Stimulated activated CD4-positive, alpha-beta T cell treated with anti-CD3 and anti-CD28 coated beads, TNF-alpha, amount 100 ng/mL, for 48 hours (primary cell): ENCODE data around the gene GSG1L.

Experiments
- DNase-seq, 3 donors: peaks; one replicate each; pipeline ENCODE4 v3.0.0-alpha.2; 2020; ENCODE audit warnings: low read depth in 3 of 3

The GSG1L gene

DNA sequence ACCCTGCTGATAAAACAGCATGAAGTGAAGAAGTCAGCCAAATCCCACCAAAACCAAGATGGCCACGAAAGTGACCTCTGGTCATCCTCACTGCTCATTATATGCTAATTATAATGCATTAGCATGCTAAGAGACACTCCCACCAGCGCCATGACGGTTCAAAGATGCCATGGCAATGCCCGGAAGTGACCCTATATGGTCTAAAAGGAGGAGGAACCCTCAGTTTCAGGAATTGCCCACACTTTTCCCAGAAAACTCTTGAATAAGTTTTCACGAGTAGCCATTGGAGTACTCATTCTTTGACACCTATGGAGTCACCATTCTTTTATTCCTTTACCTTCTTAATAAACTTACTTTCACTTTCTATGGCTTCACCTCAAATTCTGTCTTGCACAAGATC is 44.3 kb downstream of the GSG1L start:
- no peak for DNase-seq

GRCh38 chr16:28014851-28015250 is 48.7 kb downstream of the GSG1L start:
- no peak for DNase-seq

GRCh38 chr16:28013878-28014277 is 49.6 kb downstream of the GSG1L start:
- DNase-seq, result no peak

DNA sequence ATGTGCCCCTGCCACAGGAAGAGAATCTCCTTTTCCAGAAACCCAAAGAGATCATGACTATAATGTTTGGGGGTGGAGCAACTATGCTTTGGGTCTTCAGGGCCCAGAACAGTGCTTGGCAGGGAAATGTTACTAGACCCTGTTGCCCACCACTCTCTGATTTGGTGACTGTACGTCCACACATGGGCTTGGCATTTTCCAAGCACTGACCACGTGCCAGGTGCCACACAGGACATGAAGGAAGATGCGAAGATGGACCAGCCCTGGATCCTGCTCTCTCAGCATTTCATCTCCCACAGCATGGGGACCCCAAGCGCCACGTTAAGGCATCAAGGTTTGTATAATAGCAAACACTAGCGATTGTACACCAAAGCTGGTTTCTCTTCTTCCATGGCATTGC is 50.1 kb downstream of the GSG1L start:
- DNase-seq, result no peak

- no peak for DNase-seq
Observed at GRCh38 chr16:28011971-28012445, 51.5 kb downstream of the GSG1L start.

GRCh38 chr16:28011223-28011622 is 52.3 kb downstream of the GSG1L start:
- no peak for DNase-seq

DNA sequence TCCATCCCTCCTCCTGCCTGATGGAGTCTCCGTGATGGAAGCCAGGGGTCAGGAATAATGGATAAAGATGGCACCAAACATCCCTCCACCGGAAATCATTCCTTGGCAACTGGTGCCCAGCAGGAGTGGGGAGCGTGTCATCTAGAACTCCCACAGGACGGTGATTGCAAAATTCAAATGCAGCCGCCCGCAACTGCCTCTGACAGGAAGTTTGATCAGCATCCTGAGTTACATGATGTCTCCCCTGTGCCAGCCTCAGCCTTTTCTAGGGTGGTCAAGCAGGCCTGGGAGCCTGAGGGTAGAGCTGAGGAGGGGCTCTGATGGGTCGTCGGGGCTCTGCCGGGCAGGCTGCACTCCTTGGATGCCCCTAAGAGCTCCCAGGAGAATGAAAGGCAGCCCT is 52.8 kb downstream of the GSG1L start:
- DNase-seq, result no peak

- no peak for DNase-seq
Observed at GRCh38 chr16:28009586-28010373, 53.7 kb downstream of the GSG1L start.

- no peak for DNase-seq
Observed at GRCh38 chr16:28003923-28004322, 59.6 kb downstream of the GSG1L start.

- DNase-seq, result no peak
Observed at GRCh38 chr16:28003021-28003865, 60.3 kb downstream of the GSG1L start.

DNA sequence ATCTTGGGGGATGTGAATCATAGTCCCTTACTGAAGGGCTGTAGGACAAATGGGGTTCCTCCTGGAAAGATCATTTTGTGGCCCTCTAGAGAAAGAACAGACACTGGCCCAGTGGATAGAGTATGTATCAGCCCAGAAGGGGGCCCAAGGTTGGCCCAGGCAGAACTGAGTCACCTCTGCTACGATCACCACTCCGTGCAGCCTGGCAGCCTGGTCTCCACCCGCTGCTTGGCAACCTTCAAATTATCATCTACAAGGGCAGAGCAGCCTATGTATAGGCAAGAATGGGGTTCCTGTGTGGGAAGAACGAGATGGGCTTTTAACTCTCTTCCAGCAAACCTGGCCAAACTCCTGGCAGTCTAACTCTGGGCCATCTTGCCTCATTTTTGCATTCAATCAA is 61.9 kb downstream of the GSG1L start:
- DNase-seq, result no peak

DNA sequence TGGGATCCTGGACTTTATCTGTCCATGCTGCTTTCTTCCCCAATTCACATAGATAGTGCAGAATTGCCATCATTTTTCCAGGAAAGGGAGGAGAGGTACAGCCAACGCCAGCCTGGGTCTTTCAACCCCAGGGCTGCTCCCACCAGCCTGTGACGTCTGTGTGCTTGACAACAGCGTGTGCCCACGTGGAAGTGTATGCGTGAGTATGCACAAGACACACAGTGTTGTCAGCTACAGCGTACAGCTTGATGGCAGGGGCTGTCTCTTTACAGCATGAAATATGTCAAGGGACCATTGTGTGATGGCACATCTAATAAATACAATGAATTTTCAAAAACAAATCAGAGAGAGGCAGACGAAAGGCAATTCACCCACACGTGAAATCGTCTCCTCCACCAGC is 62.3 kb downstream of the GSG1L start:
- DNase-seq, result no peak

GRCh38 chr16:28000314-28001169 is 63.0 kb downstream of the GSG1L start:
- DNase-seq, result no peak

GRCh38 chr16:27999687-28000086 is 63.8 kb downstream of the GSG1L start:
- DNase-seq, result no peak

GRCh38 chr16:27995378-27995777 is 68.1 kb downstream of the GSG1L start:
- no peak for DNase-seq

DNA sequence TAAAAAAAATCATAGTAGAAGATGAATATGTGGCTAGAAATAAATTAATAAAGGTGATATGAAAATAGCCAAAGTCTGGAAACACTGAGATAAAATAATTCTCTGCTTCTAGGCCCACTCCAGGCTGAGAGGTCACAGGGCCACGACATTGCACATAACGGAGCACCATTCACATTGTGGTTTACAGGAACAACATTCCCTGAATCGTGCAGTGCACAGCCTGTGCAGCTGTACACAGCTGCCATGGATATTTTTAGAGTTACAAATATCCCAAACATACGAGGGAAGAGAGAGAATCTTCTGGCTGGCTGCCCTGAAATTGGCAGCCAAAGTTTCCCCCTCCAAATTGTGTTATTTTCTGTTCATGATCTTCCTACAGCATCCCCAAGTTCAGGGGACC is 68.8 kb downstream of the GSG1L start:
- no peak for DNase-seq

- DNase-seq, result no peak
Observed at GRCh38 chr16:27993587-27993986, 69.9 kb downstream of the GSG1L start.

DNA sequence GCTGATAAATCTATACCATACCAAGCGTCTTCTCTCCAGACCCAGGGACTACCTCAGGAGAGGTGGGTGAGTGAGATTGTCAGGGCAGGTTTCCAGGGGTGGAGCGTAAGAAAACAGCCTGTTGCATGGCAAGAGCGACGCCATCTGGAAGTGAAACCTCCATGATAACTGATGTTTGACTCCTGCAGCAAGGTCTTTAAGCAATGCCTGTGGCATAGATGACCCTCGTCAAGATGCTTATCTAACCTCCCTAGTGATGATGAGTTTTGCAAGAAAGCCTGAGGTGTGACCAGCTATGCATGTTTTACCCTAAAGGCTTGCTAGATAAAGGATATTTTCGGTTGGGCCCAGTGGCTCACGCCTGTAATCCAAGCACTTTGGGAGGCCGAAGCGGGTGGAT is 71.6 kb downstream of the GSG1L start:
- no peak for DNase-seq

- no peak for DNase-seq
Observed at GRCh38 chr16:27985981-27986380, 77.5 kb downstream of the GSG1L start.

- DNase-seq, result no peak
Observed at GRCh38 chr16:27984121-27984520, 79.4 kb downstream of the GSG1L start.

DNA sequence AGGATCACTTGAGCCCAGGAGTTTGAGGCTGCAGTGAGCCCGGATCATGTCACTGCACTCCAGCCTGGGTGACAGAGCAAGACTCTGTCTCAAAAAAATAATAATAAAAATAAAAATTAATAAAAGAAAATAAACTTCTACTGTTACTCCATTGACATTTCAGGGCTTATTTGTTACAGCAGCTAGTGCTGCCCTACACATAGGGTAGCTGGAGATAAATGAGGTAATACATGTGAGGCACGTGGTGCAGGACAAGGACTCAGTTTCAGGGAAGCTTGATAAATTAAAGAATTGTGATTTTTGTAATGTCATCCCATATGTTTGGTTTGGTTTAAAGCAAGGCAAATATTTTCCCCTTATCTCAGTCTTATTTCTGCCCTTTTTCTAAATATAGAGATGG is 80.3 kb downstream of the GSG1L start:
- no peak for DNase-seq

GRCh38 chr16:27982184-27982583 is 81.3 kb downstream of the GSG1L start:
- DNase-seq, result no peak
